Colonic mucosa (tissue), 4 donors: Measurements from ENCODE around the gene GFRA1. TPM values are rescaled to one million over a fixed set of nuclear protein-coding genes. Genes with fewer than 3 reads are reported as not detected.

ENCODE experiments used
- DNase-seq: peaks from one replicate; pipeline ENCODE4 v3.0.0-alpha.2; 2020
- H3K27ac ChIP-seq: fragments of 200-600 bp; one replicate; pipeline ENCODE4 v1.8.0; 2021
- H3K27me3 ChIP-seq: fragments of 200-600 bp; one replicate; pipeline ENCODE4 v1.8.0; 2021
- H3K36me3 ChIP-seq: fragments of 200-600 bp; one replicate; pipeline ENCODE4 v1.8.0; 2021
- H3K4me1 ChIP-seq: fragments of 200-600 bp; one replicate; pipeline ENCODE4 v1.8.0; 2021; ENCODE audit warnings: mild to moderate bottlenecking
- H3K4me3 ChIP-seq: fragments of 200-600 bp; one replicate; pipeline ENCODE4 v1.8.0; 2021
- H3K9ac ChIP-seq, 2 donors: one replicate each; pipeline ENCODE4 v1.7.0; 2013; ENCODE audit warnings: control low read depth in 2 of 2, low read depth in 2 of 2, low read length in 2 of 2
- H3K9me3 ChIP-seq: fragments of 200-600 bp; one replicate; pipeline ENCODE4 v1.8.0; 2021
- intact Hi-C: fragments of 100-400 bp; cut with DNase I; formaldehyde crosslinking; loops from one replicate; pipeline ENCODE4 v1.14.1; 2022
- total RNA-seq, 2 donors: library from RNA; stranded (reverse); fragmentation: NEBNext Ultra II Directional in 1 of 2; extraction: Animal tissue kit (Norgen Biotek cat#: 25700) in 1 of 2; gene quantifications; one replicate each; pipeline ENCODE4 v1.2.1, GENCODE V29; 2021
- TF ChIP-seq, protein P1 (sequence below): fragments of 200-600 bp; IDR thresholded peaks from one replicate; pipeline ENCODE4 v1.8.0; 2022; ENCODE audit warnings: antibody characterized with exemption, mild to moderate bottlenecking
- donor health status: healthy.
- donor health status: DM: no; HTN: no; CAD: no.
- donor health status: DM: no; HTN: no; CAD: no.

The GFRA1 gene
- total RNA-seq, 2 donors from 2014 or later: 1.0 to 4.9 TPM

DNA sequence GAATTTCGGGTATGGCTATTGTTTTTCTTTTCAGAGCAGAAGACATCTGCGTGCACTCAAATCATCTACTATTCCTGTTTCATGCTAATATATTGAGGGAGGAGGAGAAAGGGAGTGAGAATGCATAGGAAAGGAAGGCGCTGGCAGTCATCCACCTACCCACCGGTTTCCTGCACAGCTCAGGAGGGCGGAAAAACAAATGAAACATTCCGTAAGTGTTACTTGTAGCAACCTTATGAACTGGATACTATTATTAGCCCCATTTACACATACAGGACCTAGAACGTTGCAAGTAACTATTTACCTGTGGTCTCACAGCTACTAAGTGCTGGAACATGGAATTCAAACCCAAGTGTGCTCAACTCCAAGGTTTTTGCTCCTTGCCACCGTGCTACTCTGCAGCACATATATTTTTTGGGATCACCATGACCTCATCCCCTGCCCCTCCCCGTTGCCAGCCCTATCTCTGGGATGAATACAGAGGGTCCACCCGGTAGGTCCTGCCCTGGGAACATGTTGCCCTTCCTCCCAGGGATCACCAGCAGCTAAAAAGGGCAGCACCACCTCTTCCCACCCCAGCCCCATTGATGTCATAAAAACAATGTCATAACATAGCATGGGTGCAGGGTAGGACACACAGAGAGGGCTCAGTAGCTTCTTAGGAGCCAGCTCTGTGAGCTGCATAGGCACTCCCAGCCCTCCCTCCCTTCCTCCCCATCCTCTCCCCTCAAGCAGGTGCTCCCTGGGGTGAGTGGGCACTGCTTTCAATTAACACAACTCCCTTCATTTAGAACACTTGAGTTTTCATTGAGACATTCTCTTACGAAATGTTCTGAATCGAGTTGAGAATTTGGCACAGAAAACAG lies 16.9 kb downstream of the GFRA1 start:
- Histone ChIP-seq H3K9me3 (no peaks in the 10 kb centered on the region), H3K27ac (no peak overlapping the region), H3K4me1 (no peaks in the 10 kb centered on the region), H3K9ac (no peak overlapping the region), H3K4me3 (no peak overlapping the region), H3K27me3 (no peaks in the 10 kb centered on the region), H3K36me3 (no peaks in the 10 kb centered on the region)
- no peak for DNase-seq
- intact Hi-C loops: no loop called here
- TF ChIP-seq, protein P1, sequence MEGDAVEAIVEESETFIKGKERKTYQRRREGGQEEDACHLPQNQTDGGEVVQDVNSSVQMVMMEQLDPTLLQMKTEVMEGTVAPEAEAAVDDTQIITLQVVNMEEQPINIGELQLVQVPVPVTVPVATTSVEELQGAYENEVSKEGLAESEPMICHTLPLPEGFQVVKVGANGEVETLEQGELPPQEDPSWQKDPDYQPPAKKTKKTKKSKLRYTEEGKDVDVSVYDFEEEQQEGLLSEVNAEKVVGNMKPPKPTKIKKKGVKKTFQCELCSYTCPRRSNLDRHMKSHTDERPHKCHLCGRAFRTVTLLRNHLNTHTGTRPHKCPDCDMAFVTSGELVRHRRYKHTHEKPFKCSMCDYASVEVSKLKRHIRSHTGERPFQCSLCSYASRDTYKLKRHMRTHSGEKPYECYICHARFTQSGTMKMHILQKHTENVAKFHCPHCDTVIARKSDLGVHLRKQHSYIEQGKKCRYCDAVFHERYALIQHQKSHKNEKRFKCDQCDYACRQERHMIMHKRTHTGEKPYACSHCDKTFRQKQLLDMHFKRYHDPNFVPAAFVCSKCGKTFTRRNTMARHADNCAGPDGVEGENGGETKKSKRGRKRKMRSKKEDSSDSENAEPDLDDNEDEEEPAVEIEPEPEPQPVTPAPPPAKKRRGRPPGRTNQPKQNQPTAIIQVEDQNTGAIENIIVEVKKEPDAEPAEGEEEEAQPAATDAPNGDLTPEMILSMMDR: no peak

DNA sequence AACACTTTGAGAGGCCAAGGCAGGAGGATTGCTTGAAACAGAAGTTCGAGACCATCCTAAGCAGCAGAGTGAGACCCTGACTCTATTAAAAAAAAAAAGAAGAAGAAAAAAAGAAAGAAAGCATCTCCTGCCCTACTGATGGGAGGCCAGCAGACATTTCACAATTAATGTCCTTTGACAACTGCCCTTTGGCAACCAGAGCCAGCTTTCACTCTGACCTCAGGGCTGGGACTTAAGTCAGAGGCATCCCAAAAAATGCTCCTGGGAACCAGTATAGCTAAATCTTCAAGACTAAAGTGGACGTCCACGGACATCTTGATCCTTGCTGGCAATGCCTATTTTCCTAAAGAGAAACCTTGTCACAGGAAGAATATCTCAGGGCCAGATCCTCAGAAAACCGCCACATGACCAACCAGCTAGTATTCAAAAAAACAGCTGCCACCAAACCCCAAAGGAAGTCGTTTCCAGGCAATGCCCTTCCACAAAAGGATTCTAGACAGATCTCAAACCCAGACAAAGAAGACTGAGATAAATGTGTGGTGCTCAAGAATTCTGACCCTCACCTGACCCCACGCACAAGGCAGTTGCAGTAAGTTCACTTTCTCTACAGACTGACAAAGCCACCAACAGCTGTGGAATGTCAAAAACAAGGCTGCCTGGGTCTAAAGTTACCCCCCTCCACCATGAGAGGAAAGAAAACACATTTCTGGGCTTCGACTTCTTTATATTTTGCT lies 18.4 kb downstream of the GFRA1 start:
- Histone ChIP-seq H3K36me3 (no peaks in the 10 kb centered on the region), H3K4me3 (no peak overlapping the region), H3K4me1 (no peaks in the 10 kb centered on the region), H3K27ac (no peak overlapping the region), H3K9ac (no peak overlapping the region), H3K9me3 (no peaks in the 10 kb centered on the region), H3K27me3 (no peaks in the 10 kb centered on the region)
- TF ChIP-seq, protein P1: no peak
- intact Hi-C loops: no loop called here
- no peak for DNase-seq

DNA sequence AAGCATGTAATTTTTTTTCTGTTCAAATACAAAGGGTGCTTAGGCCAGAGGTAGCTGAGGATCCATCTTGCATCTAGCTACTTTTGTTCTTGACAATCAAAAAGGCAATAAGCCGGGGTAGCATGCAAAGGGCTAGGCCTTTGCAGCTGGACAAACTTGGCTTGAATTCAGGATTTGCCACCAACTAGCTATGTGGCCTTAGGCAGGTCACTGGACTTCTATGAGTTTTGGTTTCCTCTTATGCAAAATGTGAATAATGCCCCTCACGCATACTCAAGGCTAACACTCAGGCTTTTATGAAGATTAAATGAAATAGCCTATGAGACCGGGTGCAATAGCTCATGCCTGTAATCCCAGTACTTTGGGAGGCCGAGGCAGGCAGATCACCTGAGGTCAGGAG lies 19.3 kb downstream of the GFRA1 start:
- DNase-seq: no peak
- no peak overlapping the region for H3K9ac ChIP-seq
- TF ChIP-seq, protein P1: no peak
- intact Hi-C loops: no loop called here
- H3K4me3 ChIP-seq: no peak overlapping the region
- H3K4me1 ChIP-seq: no peaks in the 10 kb centered on the region
- no peaks in the 10 kb centered on the region for H3K27me3 ChIP-seq
- no peaks in the 10 kb centered on the region for H3K36me3 ChIP-seq
- H3K27ac ChIP-seq: no peak overlapping the region
- no peaks in the 10 kb centered on the region for H3K9me3 ChIP-seq

DNA sequence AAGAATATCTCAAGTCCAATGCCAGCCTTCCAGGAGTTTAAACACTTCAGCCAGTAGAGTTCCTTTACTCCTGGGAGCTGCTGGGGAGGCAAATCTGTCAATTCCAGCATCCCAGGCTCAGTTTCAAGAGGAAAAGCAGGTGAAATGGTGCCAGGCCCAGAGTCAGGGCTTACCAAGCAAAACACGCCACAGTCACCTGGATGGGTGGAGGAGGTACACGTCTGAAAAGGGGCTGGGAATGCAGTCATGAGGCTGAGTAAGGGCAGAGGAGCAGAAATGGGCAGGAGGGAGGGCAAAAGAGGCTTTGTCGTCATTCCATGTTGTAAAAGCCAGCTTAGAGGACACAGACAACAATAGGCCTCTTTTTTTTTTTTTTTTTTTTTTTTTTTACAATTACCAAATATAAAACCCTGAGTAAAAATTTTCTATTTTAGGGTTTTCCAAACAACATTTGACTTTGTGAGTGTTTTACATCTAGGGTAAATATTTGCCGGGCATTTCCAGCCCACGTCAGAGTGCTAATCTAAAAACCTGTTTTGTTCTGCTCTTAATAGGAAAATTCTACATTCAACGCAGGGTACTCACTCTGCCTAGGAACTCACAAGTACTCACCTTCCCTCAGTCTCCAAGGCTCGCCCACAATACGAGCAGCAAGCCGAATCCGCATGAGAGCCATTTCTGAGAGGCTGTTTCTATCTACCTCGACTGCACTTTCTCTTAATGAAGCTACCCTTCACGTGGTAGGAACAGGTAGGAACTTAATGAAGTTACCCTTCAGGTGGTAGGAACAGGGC lies 21.2 kb downstream of the GFRA1 start:
- Histone ChIP-seq H3K27me3 (no peaks in the 10 kb centered on the region), H3K4me1 (no peaks in the 10 kb centered on the region), H3K9ac (no peak overlapping the region), H3K36me3 (no peaks in the 10 kb centered on the region), H3K4me3 (no peak overlapping the region), H3K27ac (no peak overlapping the region), H3K9me3 (no peaks in the 10 kb centered on the region)
- TF ChIP-seq, protein P1: no peak
- intact Hi-C loops: no loop called here
- no peak for DNase-seq

DNA sequence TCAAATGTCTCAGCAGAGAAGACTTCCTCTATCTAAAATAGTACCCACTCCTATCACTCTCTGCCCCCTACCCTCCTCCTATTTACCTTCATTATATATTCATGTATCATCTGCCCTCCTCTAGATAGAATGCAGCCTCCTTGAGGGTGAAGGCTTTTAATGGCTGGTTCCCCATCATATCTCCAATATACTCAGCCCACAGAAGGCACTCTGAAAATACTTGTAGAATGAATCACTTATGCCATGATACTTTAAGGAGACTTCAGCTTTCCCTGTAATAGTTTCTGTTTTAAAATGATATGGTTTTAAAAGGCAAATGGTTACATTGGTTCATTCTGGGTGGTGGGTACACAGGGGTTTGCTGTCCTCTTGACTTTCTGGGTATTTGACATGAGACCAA lies 25.3 kb downstream of the GFRA1 start:
- H3K27ac ChIP-seq: no peak overlapping the region
- DNase-seq: no peak

More for the DNA sequence above, 25.3 kb downstream of the GFRA1 start:
- no peak overlapping the region for H3K9ac ChIP-seq
- H3K9me3 ChIP-seq: no peaks in the 10 kb centered on the region
- TF ChIP-seq, protein P1: no peak
- no peaks in the 10 kb centered on the region for H3K36me3 ChIP-seq
- no peaks in the 10 kb centered on the region for H3K4me1 ChIP-seq
- H3K4me3 ChIP-seq: no peak overlapping the region
- H3K27me3 ChIP-seq: no peaks in the 10 kb centered on the region
- intact Hi-C loops: no loop called here
